Lung microvascular endothelial cell (primary cell): ENCODE measurements around the gene SPG7. TPM values are rescaled to one million over a fixed set of nuclear protein-coding genes. Genes with fewer than 3 reads are reported as not detected.

Experiments used
- DNase-seq, 2 donors: peaks; one replicate each; pipeline versions ENCODE4 v3.0.0 to v3.0.0-alpha.2; 2010; ENCODE audit warnings: low read depth in 2 of 2
- total RNA-seq: library from RNA; depleted of rRNA; stranded (reverse); fragments of >200 nt; gene quantifications from 2 replicates; pipeline ENCODE4 v1.2.1, GENCODE V29; 2014

SPG7 gene
- total RNA-seq, 1 donor from 2014 or later, result 94.6 TPM

DNA sequence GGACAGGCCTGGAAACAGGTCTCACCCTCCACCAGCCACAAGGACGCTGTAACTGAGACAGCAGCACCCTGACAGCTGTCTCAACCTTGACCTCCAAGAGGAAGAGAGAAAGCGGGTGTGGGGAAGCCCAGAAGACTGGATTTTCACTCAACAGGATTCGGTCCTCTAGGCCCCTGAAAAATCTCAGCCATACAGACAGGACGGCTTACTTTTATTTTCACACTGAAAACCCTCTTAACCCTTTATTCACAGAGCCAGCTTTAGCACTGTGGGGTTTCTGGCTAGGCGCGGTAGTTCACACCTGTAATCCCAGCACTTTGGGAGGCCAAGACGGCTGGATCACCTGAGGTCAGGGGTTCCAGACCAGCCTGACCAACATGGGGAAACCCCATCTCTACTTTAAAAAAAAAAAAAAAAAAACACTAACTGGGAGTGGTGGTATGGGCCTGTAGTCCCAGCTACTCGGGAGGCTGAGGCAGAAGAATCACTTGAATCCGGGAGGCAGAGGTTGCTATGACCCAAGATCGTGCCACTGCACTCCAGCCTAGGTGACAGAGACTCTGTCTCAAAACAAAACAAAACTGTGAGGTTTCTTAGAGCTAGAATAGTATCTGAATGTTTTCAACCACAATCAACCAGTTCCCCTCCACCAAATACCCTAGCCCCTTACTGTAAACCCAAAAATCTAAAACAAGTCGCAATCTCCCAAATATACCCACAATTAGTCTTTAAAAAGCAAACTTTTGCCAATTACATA, 23.1 kb upstream of the SPG7 start:
- no peak for DNase-seq

- DNase-seq, result no peak
These were observed 22.4 kb upstream of the SPG7 start for GRCh38 chr16:89485701-89486246.

DNA sequence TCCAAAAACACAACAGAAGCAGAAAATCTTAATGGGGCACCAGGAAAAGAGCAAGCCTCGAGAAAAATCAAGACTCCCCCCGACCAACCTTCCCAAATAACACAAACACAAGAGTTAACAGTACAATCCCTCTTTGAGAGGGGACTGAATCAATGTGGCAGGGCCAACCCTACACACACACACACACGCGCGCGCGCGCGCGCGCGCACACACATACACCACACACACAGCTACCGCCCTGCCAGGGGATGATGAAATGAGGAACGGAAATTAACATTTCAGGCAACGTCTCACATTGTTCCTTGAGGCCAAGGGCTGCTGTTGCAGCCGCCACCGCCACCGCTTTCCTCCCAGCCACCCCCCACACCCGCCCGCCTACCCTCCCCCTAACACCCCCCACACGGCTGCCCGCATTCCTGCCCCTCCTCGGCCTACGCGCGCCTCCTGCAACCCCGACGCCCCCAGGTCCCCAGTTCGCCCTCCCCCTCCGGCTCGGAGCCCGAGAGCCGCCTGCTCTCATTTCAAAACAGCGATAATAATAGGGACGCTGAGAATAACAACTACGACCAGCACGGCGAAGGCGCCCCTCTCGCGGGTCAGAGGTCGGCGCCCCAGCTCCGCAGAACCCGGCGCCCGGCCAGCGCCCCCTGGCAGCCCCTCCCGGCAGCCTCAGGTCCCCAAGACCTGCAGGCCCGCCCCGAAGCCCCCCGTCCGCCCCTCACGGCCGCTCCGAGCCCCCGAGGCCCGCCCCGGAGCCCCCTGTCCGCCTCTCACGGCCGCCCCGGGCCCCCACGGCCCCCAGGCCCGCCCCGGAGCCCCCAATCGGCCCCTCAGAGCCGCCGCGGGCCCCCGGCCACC, 18.9 kb upstream of the SPG7 start:
- DNase-seq, result peak; percentile 83 to 94

DNA sequence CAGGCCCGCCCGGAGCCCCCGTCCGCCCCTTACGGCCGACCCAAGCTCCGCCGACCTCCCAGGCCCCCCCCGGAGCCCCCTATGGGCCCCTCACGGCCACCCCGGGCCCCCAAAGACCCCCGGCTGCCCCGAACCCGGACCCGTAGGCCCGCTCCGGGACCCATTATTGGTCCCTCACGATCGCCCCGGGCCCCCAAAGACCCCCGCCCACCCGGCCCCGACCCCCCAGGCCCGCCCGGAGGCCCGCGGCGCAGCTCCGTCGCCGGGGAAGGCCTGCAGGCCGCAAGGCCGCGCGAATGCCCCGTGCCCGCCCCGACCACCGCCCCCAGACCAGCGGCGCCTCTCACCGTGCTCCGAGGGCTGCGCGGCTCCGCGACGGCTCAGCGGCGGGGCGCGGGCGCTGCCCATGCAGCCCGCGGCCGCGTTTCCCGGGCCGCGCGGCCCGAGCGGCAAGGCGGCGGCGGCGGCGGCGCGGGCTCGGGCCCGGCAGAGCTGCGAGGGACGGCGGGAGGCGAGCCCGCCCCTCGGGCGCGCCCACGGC, 18.2 kb upstream of the SPG7 start:
- no peak for DNase-seq

- DNase-seq, result peak; percentile 100
These were observed 17.6 kb upstream of the SPG7 start, which contains the start of gene ANKRD11 for GRCh38 chr16:89490439-89491237. Gene ANKRD11 (minus strand): TSS chr16:89490561. CDS start chr16:89317019, 173,542 bp downstream.

- DNase-seq, result peak; percentile 37 to 43
These were observed 16.8 kb upstream of the SPG7 start for GRCh38 chr16:89491238-89491869.

- DNase-seq, result no peak
These were observed 16.1 kb upstream of the SPG7 start for GRCh38 chr16:89491974-89492687.

- DNase-seq, result no peak
These were observed 14.4 kb upstream of the SPG7 start for GRCh38 chr16:89493776-89494175.

- no peak for DNase-seq
These were observed 13.1 kb upstream of the SPG7 start for GRCh38 chr16:89495121-89495520.

GRCh38 chr16:89498839-89499238, 9.4 kb upstream of the SPG7 start:
- DNase-seq, result no peak

DNA sequence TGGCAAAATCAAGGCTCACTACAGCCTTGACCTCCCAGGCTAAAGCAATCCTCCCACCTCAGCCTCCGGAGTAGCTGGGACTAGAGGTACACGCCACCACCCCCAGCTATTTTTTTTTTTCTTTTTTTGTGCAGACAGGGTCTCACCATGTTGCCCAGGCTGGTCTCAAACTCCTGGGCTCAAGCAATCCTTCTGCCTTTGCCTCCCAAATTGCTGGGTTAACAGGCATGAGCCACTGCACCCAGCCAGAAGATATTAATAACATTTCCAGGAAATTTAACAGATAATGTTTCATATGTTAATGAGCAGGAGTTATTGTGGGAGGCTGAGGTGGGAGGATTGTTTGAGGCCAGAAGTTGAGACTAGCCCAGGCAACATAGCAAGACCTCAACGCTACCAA, 8.4 kb upstream of the SPG7 start:
- no peak for DNase-seq

DNA sequence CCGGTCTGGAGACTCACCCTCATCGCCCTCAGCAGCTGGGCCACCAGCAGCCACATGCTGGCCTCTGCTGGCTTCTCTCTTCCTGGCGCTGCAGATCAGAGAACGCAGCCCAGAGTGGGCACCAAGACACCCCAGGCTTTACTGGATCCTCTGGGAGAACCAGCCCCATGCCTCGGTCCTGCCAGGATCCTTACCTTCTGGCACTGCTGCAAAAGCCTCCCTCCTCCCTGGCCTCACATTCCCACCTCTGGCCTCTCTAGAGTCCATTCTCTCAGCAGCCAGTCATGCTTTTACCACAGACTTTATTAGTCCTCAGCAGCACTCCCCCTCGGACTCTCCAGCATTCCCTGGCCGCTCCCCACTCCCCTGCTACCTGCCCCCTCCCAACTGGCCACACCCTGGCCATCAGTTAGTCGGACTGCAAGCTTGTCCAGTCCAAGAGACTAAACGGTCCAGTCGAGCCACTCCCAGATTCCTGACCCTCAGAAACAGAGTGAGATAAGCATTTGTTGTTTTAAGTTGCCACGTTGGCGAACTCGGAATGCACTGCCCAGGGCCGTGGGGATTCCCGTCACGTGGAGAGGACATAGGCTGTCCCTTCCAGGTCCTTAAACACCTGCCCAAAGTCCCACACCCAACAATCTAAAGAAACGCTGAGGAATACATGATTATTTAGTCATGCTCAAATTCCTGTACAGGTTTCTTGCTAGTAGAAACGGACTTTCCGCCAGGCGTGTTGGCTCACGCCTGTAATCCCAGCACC, 5.9 kb upstream of the SPG7 start:
- peak in 1 of 2 donors; percentile 44 for DNase-seq

GRCh38 chr16:89504091-89504490, 4.1 kb upstream of the SPG7 start:
- DNase-seq, result no peak

GRCh38 chr16:89505204-89506112, 2.7 kb upstream of the SPG7 start:
- DNase-seq, result peak; percentile 93 to 96

DNA sequence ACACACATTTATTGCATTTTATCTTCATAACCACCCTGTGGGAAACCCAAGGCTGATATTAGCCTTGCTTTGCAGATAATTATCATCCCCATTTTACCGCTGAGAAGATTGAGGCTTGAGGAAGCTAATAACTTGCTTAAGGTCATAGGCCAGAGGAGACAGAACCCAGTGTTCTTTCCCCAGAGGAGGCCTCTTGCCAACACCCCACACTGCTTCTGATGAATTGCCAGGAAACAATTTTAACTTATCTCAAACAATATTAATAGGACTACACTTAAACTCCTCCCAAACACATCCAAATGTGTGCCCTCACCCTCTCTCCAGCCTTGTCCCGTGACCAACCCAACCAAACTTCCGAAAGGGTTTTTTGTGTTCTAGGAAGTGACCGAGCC, 2.1 kb upstream of the SPG7 start:
- peak; percentile 22 to 37 for DNase-seq

DNA sequence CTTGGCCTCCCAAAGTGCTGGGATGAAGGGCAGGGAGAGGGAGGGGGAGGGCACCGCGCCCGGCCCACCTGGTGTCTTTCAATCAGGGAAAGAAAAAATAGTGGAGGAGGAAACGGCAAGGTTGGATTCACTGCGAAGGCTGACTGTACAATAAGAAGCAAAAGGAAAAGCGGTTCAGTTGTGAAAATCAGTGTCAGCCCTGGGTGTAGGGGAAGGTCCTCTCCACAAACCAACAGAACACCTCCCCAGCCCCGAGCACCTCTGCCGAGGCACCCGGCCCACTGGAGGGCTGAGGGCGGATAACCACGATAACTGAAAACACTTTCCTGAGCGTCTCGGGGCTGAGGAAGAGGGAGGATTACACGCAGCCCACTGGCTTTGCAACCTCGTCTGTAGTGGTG, 1.4 kb upstream of the SPG7 start:
- DNase-seq, result no peak

DNA sequence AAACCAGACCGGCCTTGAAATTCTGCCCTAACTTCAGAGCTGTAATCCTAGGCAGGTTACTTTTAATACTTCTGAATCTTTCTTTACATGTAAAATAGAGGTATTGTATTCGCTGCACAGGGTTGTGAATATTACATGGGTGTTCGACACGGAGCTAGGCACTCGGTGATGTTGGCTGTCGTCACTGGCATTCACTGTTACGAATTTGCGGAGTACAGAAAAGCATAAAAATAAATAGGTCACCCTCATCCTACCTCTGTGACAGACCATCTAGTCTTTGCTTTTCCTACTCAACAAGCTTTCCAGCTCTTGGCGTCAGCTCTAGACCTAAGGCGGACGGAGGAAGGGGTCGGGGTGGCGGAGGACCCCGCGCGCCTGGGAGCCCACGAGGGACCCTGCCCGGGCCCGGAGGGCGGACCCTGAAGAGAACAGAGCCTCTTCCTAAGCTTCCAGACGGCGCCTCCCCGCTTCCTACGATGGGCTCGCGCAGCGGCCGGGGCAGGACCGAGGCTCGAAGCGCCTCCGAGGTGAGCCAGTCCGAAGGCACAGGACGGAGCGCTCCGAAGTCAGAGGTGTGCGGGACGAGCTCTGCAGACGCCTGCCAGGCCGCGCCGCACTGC, 879 bp upstream of the SPG7 start:
- peak in 1 of 2 donors; percentile 50 for DNase-seq

GRCh38 chr16:89510526-89510925, 2.3 kb downstream of the SPG7 start:
- DNase-seq, result no peak
